Esophagus squamous epithelium (tissue), 5 donors: ENCODE measurements around the gene IARS2. TPM values are rescaled to one million over a fixed set of nuclear protein-coding genes. Genes with fewer than 3 reads are reported as not detected.

Experiments
- DNase-seq: peaks from one replicate; lab custom pipeline; 2025; lab: John Stamatoyannopoulos, UW
- H3K27ac ChIP-seq, 4 donors: fragments of 200-600 bp; sonication (generic); one replicate each; pipeline ENCODE4 v1.5.1; 2016 to 2019; ENCODE audit warnings: mild to moderate bottlenecking in 1 of 4
- H3K27me3 ChIP-seq, 4 donors: fragments of 200-600 bp; sonication (generic); 1 replicate in 3 of 4; 2 replicates in 1 of 4; pipeline versions ENCODE4 v1.5.1 to v1.6.0; 2017 to 2021; ENCODE audit warnings: antibody characterized with exemption in 1 of 4
- H3K36me3 ChIP-seq, 3 donors: fragments of 200-600 bp; sonication (generic); one replicate each; pipeline ENCODE4 v1.5.1; 2016 to 2019
- H3K4me1 ChIP-seq, 3 donors: fragments of 200-600 bp; sonication (generic); one replicate each; pipeline ENCODE4 v1.5.1; 2017 to 2019
- H3K4me3 ChIP-seq, 4 donors: fragments of 200-600 bp; sonication (generic); 1 replicate in 3 of 4; 2 replicates in 1 of 4; pipeline ENCODE4 v1.5.1; 2016 to 2019; ENCODE audit warnings: mild to moderate bottlenecking in 2 of 4, moderate library complexity in 1 of 4
- H3K9me3 ChIP-seq, 3 donors: fragments of 200-600 bp; sonication (generic); one replicate each; pipeline ENCODE4 v1.5.1; 2016 to 2019
- POLR2A ChIP-seq, 4 donors: fragments of 450-650 bp; IDR thresholded peaks; one replicate each; pipeline ENCODE4 v1.6.1; 2017; ENCODE audit warnings: antibody characterized with exemption in 4 of 4, mild to moderate bottlenecking in 4 of 4, moderate library complexity in 3 of 4
- WGBS, 2 donors: methylation state at CpG; one replicate each; pipeline ENCODE4 v1.1.5; 2018; 5-methylcytosine and 5-hydroxymethylcytosine counted together
- intact Hi-C: fragments of 100-400 bp; cut with DNase I; formaldehyde crosslinking; loops from one replicate; pipeline ENCODE4 v1.15.0; 2022
- total RNA-seq, 4 donors: library from RNA; depleted of rRNA; stranded (reverse); fragments of >200 nt; gene quantifications; one replicate each; pipeline ENCODE4 v1.1.0, GENCODE V29; 2016
- TF ChIP-seq, protein P1 (sequence below), 6 experiments: fragments of 450-650 bp in 4 of 6; fragments of 200-600 bp in 2 of 6; sonication (generic) in 2 of 6; IDR thresholded peaks; one replicate each; pipeline ENCODE4 v1.5.1; 2016 to 2019; ENCODE audit warnings: antibody characterized with exemption in 6 of 6, mild to moderate bottlenecking in 4 of 6, moderate library complexity in 4 of 6
- donor health status: DM: yes; HTN: yes; CAD: no.

The IARS2 gene
- total RNA-seq, 4 donors from 2014 or later: 43.6 to 85.1 (median 61.7) TPM

- no peaks in the 10 kb centered on the region for H3K27me3 ChIP-seq
- H3K36me3 ChIP-seq: peaks cover 0 to 66% (median 0%) of the 10 kb centered on the region in 3 donors
- DNase-seq: no peak
- no peaks in the 10 kb centered on the region for H3K4me1 ChIP-seq
- 84 to 86% methylated on average over 6 of the region's 6 CpGs for WGBS, 2 donors
- H3K27ac ChIP-seq: no peak overlapping the region
- H3K4me3 ChIP-seq: no peak overlapping the region
- TF ChIP-seq, protein P1, sequence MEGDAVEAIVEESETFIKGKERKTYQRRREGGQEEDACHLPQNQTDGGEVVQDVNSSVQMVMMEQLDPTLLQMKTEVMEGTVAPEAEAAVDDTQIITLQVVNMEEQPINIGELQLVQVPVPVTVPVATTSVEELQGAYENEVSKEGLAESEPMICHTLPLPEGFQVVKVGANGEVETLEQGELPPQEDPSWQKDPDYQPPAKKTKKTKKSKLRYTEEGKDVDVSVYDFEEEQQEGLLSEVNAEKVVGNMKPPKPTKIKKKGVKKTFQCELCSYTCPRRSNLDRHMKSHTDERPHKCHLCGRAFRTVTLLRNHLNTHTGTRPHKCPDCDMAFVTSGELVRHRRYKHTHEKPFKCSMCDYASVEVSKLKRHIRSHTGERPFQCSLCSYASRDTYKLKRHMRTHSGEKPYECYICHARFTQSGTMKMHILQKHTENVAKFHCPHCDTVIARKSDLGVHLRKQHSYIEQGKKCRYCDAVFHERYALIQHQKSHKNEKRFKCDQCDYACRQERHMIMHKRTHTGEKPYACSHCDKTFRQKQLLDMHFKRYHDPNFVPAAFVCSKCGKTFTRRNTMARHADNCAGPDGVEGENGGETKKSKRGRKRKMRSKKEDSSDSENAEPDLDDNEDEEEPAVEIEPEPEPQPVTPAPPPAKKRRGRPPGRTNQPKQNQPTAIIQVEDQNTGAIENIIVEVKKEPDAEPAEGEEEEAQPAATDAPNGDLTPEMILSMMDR (IDR thresholded peaks at IDR 0.05): no peak
- no peak for TF ChIP-seq POLR2A (IDR thresholded peaks at IDR 0.05)
- no peaks in the 10 kb centered on the region for H3K9me3 ChIP-seq
- intact Hi-C loops: no loop called here
Observed at GRCh38 chr1:220119043-220119512, 25.1 kb downstream of the IARS2 start.

DNA sequence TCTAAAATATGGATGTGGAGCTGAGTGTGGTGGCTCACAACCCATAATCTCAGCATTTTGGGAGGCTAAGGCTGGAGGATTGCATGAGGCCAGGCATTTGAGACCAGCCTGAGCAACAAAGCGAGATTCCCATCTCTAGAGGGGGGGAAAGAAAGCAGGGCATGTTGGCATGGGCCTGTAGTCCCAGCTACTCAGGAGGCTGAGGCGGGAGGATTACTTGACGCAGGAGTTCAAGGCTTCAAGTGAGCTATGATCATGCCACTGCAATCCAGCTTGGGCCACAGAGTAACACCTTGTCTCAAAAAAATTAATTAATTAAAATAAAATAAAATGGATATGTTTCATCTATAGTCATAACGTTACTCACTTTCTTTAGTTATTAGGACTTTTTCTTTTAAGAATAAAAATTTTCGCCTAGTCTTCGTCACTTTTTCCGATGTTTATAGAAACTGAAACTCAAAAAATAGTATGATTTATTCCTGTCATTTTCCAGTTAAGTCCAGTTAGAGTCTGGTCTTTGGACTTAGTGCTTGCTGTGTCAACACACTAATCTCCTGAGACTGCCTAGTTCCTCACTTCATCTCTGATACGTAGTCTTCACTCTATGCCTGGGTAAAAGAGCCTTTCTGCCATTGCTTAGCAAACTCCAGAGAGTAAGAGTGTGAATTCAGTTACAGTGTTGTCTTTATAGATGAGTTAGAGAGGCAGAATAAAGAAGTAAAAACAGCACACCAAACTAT lies 28.0 kb downstream of the IARS2 start:
- intact Hi-C loops: no loop called here

GRCh38 chr1:220123066-220123465 lies 29.1 kb downstream of the IARS2 start:
- TF ChIP-seq POLR2A (IDR thresholded peaks at IDR 0.05): no peak
- TF ChIP-seq, protein P1 (IDR thresholded peaks at IDR 0.05): no peak
- Histone ChIP-seq H3K36me3 (peaks cover 0 to 57% (median 0%) of the 10 kb centered on the region in 3 donors), H3K27ac (no peak overlapping the region), H3K9me3 (no peaks in the 10 kb centered on the region), H3K4me3 (no peak overlapping the region), H3K4me1 (no peaks in the 10 kb centered on the region), H3K27me3 (no peaks in the 10 kb centered on the region)
- intact Hi-C loops: no loop called here
- DNase-seq: no peak

More for the DNA sequence above, 28.0 kb downstream of the IARS2 start:
- no peak for TF ChIP-seq POLR2A (IDR thresholded peaks at IDR 0.05)
- TF ChIP-seq, protein P1 (IDR thresholded peaks at IDR 0.05): no peak
- H3K4me1 ChIP-seq: no peaks in the 10 kb centered on the region
- H3K27ac ChIP-seq: no peak overlapping the region
- H3K36me3 ChIP-seq: peaks cover 0 to 57% (median 0%) of the 10 kb centered on the region in 3 donors
- H3K27me3 ChIP-seq: no peaks in the 10 kb centered on the region
- DNase-seq: no peak
- no peaks in the 10 kb centered on the region for H3K9me3 ChIP-seq
- 87 to 89% methylated on average over 8 of the region's 8 CpGs for WGBS, 2 donors
- no peak overlapping the region for H3K4me3 ChIP-seq

DNA sequence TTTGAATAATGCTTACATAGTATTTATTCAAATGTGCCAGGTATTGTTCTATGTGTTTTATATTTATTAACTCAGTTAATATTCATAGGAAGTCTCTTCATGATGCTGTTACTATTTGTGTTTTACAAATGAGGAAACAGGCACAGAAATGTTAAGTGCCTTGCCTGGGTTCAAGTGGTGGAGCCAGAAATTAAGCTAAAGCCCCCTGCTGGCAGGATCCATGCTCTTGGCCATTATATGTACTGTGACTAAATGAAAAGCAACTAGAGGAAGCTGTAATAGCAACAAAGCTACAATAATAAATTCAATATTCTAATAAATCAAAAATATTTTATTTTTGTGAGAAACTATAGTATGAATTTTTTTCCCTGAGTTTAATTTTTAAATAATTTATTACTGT lies 30.0 kb downstream of the IARS2 start:
- Histone ChIP-seq H3K4me3 (no peak overlapping the region), H3K27ac (no peak overlapping the region), H3K9me3 (no peaks in the 10 kb centered on the region), H3K27me3 (no peaks in the 10 kb centered on the region), H3K4me1 (no peaks in the 10 kb centered on the region), H3K36me3 (peaks cover 0 to 61% (median 0%) of the 10 kb centered on the region in 3 donors)
- no peak for DNase-seq
- TF ChIP-seq, protein P1 (IDR thresholded peaks at IDR 0.05): peak in 3 of 6 experiments; percentile 7 to 25 (median 9)
- TF ChIP-seq POLR2A (IDR thresholded peaks at IDR 0.05): no peak
- intact Hi-C loops: no loop called here

DNA sequence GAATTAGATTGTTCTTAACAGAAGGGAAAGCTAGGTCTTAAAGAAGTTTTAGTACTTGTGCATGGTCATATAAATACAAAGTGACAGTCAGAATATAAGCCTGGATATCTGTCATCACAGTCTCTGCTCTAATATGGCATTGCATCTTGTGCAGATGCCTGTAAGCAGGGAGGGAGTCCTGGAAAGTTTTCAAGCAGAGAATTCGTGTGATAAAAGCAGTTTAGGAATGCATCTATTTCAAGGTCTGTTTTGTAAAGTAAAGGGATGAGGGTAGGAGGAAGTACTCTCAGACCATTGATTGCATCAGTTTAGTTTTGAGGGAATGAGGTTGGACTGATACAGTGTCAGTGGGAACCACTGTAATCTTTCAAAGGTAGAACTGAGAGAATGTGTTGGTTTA lies 30.6 kb downstream of the IARS2 start:
- Histone ChIP-seq H3K27me3 (no peaks in the 10 kb centered on the region), H3K36me3 (peaks cover 0 to 64% (median 0%) of the 10 kb centered on the region in 3 donors), H3K4me1 (no peaks in the 10 kb centered on the region), H3K27ac (no peak overlapping the region), H3K9me3 (no peaks in the 10 kb centered on the region), H3K4me3 (no peak overlapping the region)
- DNase-seq: no peak
- intact Hi-C loops: no loop called here
- WGBS, 2 donors: 12 to 26% methylated on average over 1 of the region's 1 CpG
- TF ChIP-seq POLR2A (IDR thresholded peaks at IDR 0.05): no peak
- TF ChIP-seq, protein P1 (IDR thresholded peaks at IDR 0.05): no peak
